Panc1 (cell line): ENCODE results near the gene INKA1. TPM values are rescaled to one million over a fixed set of nuclear protein-coding genes. Genes with fewer than 3 reads are reported as not detected.

Experiments
- ATAC-seq: fragments of 200-7000 bp; cut with Tn5 transposase; 2 replicates; pipeline ENCODE4 v1.9.1; 2020; ENCODE audit warnings: mild to moderate bottlenecking, moderate library complexity
- BruUV-seq: library from RNA; stranded (reverse); fragments of 400-500 nt; replicated peaks from 2 replicates; lab custom pipeline; 2021; lab: Mats Ljungman, UMichigan
- CTCF ChIA-PET: fragments of 300-600 bp; sonication (Branson Sonifier 250); formaldehyde crosslinking; loops from one replicate; lab custom pipeline; 2022; ENCODE audit warnings: antibody characterized with exemption; lab: Charles Lee
- POLR2A ChIA-PET: fragments of 300-600 bp; sonication (Branson Sonifier 250); formaldehyde crosslinking; loops from one replicate; lab custom pipeline; 2022; ENCODE audit warnings: antibody characterized with exemption; lab: Charles Lee
- DNase-seq: peaks from one replicate; pipeline ENCODE4 v3.0.0-alpha.2; 2010; ENCODE audit warnings: low read depth, low spot score
- H3K27ac ChIP-seq: 2 replicates; pipeline ENCODE4 v1.5.1; 2011; ENCODE audit warnings: mild to moderate bottlenecking, low read length, inconsistent platforms
- H3K27me3 ChIP-seq: fragments of 200-500 bp; sonication (Bioruptor generic); 2 replicates; pipeline ENCODE4 v1.6.0; 2014; ENCODE audit warnings: low read length, inconsistent platforms; ENCODE audit not compliant: control insufficient read depth, insufficient read depth
- H3K36me3 ChIP-seq: fragments of 200-500 bp; sonication (Bioruptor generic); 2 replicates; pipeline ENCODE4 v1.5.1; 2014; ENCODE audit warnings: inconsistent platforms, mild to moderate bottlenecking, low read length, moderate library complexity; ENCODE audit not compliant: control insufficient read depth, insufficient read depth
- H3K4me1 ChIP-seq: 2 replicates; pipeline ENCODE4 v1.5.1; 2011; ENCODE audit warnings: inconsistent platforms, mild to moderate bottlenecking, low read length, moderate library complexity; ENCODE audit not compliant: control insufficient read depth, insufficient read depth
- H3K4me3 ChIP-seq, 2 experiments: 2 replicates each; pipeline ENCODE4 v1.5.1; 2011 to 2012; ENCODE audit warnings: low read depth in 2 of 2, low read length in 2 of 2, mild to moderate bottlenecking in 2 of 2, inconsistent platforms in 1 of 2, moderate library complexity in 1 of 2
- H3K9me3 ChIP-seq: fragments of 200-500 bp; sonication (Bioruptor generic); 2 replicates; pipeline ENCODE4 v1.5.1; 2014; ENCODE audit warnings: low read depth, mild to moderate bottlenecking, inconsistent platforms, low read length, moderate library complexity; ENCODE audit not compliant: control insufficient read depth, insufficient read depth
- CTCF ChIP-seq: fragments of 450-650 bp; IDR thresholded peaks from 2 replicates; pipeline ENCODE4 v1.5.1; 2017; ENCODE audit warnings: mild to moderate bottlenecking
- POLR2AphosphoS5 ChIP-seq: IDR thresholded peaks from 2 replicates; pipeline ENCODE4 v1.6.1; 2012; ENCODE audit warnings: mild to moderate bottlenecking, low read depth, low read length, moderate library complexity
- REST ChIP-seq, 2 experiments: IDR thresholded peaks; 2 replicates each; pipeline ENCODE4 v1.6.1; 2011 to 2012; ENCODE audit warnings: low read depth in 2 of 2, control low read depth in 1 of 2, low read length in 1 of 2, mild to moderate bottlenecking in 1 of 2, moderate library complexity in 1 of 2; ENCODE audit not compliant: insufficient read depth in 1 of 2
- SIN3A ChIP-seq: IDR thresholded peaks from 2 replicates; pipeline ENCODE4 v1.6.1; 2012; ENCODE audit warnings: low read depth, mild to moderate bottlenecking, low read length, moderate library complexity, borderline replicate concordance; ENCODE audit not compliant: insufficient read depth
- TCF7L2 ChIP-seq: IDR thresholded peaks from 2 replicates; pipeline ENCODE4 v1.6.1; 2011; ENCODE audit warnings: mild to moderate bottlenecking, low read depth, low read length, inconsistent platforms
- in situ Hi-C: cut with HindIII; loops from 2 replicates; pipeline ENCODE4 v1.10.0; 2016; ENCODE audit warnings: low sequenced_read_pairs, low pct_unique_long_range_greater_than_20kb
- intact Hi-C: fragments of 100-400 bp; cut with micrococcal nuclease; formaldehyde crosslinking; loops from one replicate; pipeline ENCODE4 v1.10.0; 2022; ENCODE audit not compliant: unreplicated experiment
- total RNA-seq: library from RNA; stranded (reverse); gene quantifications from one replicate; pipeline ENCODE4 v1.2.1, GENCODE V29; 2021; ENCODE audit not compliant: unreplicated experiment

Gene INKA1
- total RNA-seq, 1 experiment from 2014 or later, result 2.2 TPM

GRCh38 chr3:49759226-49759625, 43.8 kb upstream of the INKA1 start:
- no peaks in the 10 kb centered on the region for H3K4me1 ChIP-seq
- no peaks in the 10 kb centered on the region for H3K9me3 ChIP-seq
- intact Hi-C loops (no loop called here), in situ Hi-C loops (no loop called here)
- DNase-seq, result no peak
- no peaks in the 10 kb centered on the region for H3K36me3 ChIP-seq
- ATAC-seq, result no peak
- no peak overlapping the region for H3K4me3 ChIP-seq
- TSS peak; percentile 53 for BruUV-seq
- no peak for TF ChIP-seq TCF7L2
- TF ChIP-seq CTCF, result no peak
- TF ChIP-seq SIN3A, result no peak
- TF ChIP-seq REST (IDR thresholded peaks at IDR 0.05; ENCODE audit: insufficient read depth in 1 of 2, low read depth in 2 of 2, low read length in 1 of 2), result no peak
- no peak for TF ChIP-seq POLR2AphosphoS5
- CTCF ChIA-PET, result no interaction called here
- POLR2A ChIA-PET, result no interaction called here
- H3K27ac ChIP-seq, result no peak overlapping the region
- no peaks in the 10 kb centered on the region for H3K27me3 ChIP-seq

GRCh38 chr3:49761661-49762060, 41.4 kb upstream of the INKA1 start:
- DNase-seq, result no peak
- no TSS peak for BruUV-seq
- Histone ChIP-seq H3K27me3 (no peaks in the 10 kb centered on the region), H3K4me3 (no peak overlapping the region), H3K9me3 (no peaks in the 10 kb centered on the region), H3K4me1 (no peaks in the 10 kb centered on the region), H3K36me3 (no peaks in the 10 kb centered on the region), H3K27ac (no peak overlapping the region)
- ChIA-PET POLR2A (no interaction called here), CTCF (no interaction called here)
- ATAC-seq, result no peak
- intact Hi-C loops (no loop called here), in situ Hi-C loops (no loop called here)
- TF ChIP-seq POLR2AphosphoS5 (no peak), CTCF (no peak), TCF7L2 (no peak), SIN3A (no peak), REST (IDR thresholded peaks at IDR 0.05; ENCODE audit: insufficient read depth in 1 of 2, low read depth in 2 of 2, low read length in 1 of 2) (no peak)
